NK-92 treated with Interleukin-12 subunit alpha and Interleukin-12 subunit beta, amount 100 ng/mL, for 24 hours (cell line): ENCODE results near the gene GABBR1.

Source experiments
- DNase-seq: peaks from one replicate; lab custom pipeline; 2025; lab: John Stamatoyannopoulos, UW

Gene GABBR1

DNA sequence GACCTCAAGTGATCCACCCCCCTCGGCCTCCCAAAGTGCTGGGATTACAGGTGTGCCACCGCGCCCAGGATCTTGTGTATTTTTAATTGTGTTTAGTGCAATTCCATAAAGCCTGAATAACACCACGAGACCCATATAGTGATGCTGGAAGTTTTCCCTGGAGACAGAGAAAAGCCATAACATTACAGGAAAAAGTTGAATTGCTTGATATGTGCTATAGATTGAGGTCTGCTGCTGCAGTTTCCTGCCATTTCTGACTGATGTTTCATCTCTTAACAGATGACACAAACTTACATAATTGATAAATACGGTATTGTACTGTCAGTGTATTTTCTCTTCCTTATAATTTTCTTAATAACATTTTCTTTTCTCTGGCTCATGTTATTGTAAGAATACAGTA, 66.1 kb downstream of the GABBR1 start:
- DNase-seq = no peak

DNA sequence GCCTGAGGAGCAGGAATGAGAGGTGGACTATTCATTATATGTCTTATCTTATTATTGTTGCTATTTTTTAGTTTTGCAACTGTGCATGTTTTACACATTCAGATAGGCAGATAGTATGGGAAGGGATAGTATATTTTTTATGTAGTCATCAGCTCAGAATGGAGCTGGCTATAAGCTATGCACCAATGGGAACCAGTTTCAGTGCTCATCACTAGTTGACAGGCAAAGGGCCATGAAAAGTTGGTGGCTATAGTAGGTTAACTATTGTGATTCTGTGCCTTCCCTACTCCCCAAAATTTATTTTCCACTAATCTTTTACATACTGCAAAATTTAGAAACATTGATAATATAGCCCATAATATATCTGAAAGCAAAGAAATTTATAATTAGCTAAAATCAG, 68.1 kb downstream of the GABBR1 start:
- DNase-seq = no peak

DNA sequence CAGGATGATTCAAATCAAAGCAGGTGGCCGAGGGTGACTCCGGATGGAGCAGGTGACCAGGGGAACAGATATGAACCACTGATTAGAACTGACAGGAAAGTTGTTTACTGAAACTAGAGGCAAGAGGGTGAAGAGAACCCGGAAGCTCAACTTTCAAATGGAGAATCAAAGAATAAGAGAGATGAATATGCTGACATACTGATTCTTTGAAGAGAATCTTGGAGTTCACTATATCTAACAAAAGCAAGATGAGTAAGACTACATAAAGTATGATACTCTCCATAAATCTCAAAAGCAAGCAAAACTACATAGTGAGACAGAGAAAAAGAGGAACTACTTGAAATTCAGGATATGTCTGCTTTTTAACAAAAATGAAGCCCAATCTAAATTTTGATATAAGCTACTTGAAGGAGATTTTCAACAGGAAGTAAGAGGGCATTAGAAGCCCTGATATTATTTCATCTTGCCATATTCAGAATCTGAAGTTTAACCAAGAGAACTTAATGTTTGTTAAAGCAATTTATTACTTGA, 69.5 kb downstream of the GABBR1 start:
- no peak for DNase-seq

DNA sequence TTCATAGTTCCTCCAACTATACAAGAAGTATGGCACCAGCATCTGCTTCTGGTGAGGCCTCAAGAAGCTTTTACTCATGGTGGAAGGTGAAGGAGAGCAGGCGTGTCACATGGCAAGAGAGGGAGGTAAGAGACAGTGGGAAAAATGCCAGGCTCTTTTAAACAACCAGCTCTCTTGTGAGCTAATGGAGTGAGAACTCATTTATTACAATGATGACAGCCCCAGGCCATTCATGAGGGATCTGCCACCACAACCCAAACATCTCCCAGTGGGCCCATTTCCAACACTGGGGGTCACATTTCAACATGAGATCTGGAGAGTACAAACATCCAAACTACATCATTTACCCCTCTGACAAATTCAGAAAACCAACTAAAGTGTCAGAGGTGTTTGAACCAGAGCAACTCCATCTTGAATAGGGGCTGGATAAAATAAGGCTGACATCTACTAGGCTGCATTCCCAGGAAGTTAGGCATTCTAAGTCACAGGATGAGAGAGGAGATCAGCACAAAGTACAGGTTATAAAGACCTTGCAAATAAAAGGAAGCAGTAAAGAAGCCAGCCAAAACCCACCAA, 71.3 kb downstream of the GABBR1 start:
- DNase-seq = no peak

DNA sequence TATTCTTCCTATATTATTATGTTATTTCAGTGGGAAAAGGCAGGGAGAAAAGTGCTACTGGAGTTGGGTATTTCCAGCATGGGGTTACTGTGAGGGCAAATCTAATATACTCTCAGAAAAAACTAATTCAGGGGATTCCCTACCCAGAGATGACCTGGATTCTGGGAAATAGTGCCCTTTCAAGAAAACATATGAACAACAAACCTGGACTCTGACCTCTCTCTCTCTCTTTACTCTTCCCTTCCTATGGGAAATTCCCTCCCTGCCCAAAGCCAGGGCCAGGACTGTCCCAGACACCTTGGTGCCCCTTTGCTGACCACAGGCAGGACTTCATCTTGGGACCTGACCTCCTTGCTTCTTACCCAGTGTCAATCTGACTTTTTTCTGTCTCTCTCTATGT, 71.9 kb downstream of the GABBR1 start:
- DNase-seq = no peak

DNA sequence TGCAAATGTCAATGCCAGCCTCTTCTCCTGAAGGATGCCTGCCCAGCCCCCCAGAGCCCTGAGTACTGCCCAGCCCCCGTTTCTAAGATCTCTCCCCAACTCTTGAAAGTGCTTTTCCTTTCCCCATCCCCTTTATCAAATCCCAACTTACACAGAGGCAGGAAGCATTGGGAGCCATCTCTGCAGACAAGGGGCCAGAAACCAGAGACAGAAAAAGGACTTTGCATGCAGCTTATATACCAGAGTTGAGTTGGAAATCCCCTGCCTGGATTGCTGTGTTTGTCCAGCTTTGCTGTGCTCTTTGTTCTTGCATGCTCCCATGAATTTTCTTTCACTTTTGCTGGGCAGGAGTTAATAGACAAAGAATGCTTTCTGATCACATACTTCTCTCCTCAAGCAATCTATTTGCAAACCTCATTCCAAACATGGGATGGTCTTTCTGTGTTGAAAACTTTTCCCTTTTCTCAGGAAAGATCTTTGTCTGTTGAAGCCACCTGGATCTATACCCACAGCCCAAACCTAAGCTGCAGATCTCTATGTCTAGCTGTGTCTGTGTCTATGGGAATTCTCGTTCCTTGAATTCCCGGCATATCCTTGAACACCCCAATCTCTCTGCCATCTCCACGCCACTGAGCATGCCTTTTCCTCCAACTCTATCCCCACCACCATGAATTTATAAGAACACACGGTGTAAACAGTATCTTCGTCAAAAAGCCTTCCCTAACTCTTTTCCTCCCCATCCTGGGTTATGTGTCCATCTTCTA, 73.3 kb downstream of the GABBR1 start, which contains the start of gene UBD:
UBD (minus strand) TSS at position 209 of the 764 bp plus-strand sequence; CDS start at position 178, 31 bp downstream.
- no peak for DNase-seq

DNA sequence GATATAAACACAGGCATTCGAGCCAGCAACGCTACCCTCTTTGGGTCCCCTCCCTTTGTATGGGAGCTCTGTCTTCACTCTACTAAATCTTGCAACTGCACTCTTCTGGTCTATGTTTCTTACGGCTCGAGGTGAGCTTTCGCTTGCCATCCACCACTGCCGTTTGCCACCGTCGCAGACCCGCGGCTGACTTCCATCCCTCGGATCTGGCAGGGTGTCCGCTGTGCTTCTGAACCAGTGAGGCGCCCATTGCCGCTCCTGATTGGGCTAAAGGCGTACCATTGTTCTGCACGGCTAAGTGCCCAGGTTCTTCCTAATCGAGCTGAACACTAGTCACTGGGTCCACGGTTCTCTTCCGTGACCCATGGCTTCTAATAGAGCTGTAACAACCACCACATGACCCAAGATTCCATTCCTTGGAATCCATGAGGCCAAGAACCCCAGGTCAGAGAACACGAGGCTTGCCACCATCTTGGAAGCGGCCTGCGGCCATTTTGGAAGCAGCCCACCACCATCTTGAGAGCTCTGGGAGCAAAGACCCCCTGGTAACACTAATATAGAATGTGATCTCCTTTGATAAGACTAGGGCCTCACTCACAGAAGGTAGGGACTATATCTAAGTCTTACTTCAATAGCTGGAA, 74.4 kb downstream of the GABBR1 start:
- DNase-seq = no peak

DNA sequence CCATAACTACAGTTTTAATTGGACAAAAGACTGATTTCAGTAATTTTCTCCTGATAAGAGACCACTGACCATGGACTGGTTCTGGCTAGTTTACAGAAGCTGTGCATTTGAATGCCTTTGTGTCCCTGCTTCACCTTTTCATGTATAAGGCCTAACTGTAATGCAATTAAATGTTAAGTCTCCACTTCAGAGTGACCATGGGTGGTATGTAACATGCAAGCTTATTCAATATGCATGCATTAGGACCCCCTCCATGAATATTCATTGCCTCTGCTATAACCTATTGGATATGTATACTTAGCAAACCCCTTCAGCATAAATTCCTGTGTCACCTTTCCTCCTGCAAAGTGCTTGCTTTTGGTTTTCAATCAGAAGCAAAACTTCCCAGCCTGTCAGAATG, 75.7 kb downstream of the GABBR1 start:
- DNase-seq = no peak

DNA sequence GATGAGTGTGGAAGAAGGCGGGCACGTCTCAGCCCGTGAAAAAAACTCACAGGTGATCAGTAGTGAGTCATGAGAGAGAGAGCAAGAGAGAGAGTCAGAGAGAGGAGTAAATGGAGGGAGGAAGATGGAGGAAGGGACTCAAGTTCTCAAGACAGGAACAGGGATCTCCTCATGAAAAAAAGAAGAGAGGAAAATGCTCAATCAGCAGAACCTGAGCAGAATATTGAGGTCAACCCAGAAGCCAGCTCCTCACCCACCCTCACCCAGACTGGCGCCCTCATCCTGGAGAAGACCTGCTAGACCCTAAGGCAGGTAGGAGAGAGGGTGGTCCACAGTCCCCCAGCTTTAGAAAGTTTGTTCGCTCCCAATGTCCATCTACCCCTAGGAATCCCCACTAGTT, 78.2 kb downstream of the GABBR1 start:
- no peak for DNase-seq

DNA sequence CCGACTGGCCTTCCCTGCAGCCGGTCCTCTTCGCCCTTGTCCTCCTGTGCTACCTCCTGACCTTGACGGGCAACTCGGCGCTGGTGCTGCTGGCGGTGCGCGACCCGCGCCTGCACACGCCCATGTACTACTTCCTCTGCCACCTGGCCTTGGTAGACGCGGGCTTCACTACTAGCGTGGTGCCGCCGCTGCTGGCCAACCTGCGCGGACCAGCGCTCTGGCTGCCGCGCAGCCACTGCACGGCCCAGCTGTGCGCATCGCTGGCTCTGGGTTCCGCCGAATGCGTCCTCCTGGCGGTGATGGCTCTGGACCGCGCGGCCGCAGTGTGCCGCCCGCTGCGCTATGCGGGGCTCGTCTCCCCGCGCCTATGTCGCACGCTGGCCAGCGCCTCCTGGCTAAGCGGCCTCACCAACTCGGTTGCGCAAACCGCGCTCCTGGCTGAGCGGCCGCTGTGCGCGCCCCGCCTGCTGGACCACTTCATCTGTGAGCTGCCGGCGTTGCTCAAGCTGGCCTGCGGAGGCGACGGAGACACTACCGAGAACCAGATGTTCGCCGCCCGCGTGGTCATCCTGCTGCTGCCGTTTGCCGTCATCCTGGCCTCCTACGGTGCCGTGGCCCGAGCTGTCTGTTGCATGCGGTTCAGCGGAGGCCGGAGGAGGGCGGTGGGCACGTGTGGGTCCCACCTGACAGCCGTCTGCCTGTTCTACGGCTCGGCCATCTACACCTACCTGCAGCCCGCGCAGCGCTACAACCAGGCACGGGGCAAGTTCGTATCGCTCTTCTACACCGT, 79.5 kb downstream of the GABBR1 start:
- no peak for DNase-seq

DNA sequence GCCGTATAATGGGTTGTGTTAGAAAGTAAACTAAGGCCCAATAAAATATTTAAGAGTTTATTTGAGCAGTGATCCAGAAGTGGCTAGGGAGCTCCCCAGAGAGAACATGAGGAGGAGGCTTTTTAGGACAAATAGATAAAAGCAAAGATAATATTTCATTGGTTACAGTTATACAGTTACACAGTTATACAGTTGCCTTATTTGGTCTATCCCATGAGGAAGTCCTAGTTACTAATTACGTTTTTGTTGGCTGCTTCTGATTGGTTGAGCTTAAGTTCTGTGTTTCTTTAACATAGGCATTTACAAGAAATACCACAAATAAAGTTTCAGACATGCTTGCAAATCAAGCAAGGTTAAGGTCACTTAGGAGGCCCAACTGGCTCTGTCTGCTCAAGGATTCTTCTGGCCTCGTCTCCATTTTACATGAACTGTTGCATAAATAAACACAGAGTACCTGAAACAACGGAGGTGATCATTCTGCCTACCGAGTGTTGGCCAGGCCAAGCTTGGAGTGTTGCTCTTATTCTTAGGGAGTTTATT, 80.4 kb downstream of the GABBR1 start:
- DNase-seq = no peak

DNA sequence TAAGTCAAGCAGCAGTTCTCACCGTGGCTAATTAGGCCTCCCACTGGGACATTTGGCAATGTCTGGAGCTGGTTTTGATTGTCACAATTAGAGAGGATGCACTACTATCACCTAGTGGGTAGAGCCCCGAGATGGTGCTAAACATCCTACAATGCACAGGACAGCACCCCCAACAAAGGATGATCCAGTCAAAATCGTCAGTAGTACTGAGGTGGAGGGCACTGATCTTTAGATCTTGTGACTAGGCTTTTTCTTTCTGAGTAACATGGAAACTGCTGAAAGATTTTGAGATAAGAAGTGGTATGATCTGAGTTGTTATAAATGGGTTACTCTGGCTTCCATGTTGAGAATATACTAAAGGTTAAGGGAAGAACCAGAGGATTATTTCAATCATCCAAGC, 85.4 kb downstream of the GABBR1 start:
- DNase-seq = no peak

DNA sequence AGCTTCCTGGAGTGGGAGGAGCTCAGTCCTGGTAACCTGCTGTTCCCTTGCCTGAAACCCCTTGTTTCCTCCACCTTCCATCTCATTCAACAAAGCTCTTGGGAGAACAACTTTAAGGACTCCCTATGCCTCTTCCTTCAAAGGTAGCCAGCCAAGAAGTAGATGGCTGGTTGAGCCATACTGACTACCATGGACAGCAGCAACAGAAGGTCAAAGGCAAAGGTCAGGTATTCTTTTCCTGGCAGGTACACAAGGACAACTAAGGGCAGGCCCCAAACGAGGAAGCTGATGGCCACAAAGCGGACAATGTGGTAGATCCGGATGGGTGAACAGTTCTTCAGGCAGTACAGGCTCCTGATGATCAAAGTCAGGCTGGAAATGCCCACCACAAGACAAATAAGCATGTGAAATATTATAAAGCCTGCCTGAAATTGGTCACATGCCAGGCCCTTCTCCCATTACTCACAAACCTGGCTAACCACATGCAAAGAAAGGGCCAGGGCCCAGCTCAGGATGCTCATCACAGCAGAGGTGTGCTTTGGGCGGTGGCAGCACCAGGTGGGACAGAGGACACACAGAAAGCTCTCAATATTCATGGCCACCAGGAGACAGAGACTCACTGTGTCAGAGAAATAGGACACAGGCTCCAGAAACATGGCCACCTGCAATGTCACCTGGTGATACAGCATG, 95.1 kb downstream of the GABBR1 start:
- DNase-seq = no peak

DNA sequence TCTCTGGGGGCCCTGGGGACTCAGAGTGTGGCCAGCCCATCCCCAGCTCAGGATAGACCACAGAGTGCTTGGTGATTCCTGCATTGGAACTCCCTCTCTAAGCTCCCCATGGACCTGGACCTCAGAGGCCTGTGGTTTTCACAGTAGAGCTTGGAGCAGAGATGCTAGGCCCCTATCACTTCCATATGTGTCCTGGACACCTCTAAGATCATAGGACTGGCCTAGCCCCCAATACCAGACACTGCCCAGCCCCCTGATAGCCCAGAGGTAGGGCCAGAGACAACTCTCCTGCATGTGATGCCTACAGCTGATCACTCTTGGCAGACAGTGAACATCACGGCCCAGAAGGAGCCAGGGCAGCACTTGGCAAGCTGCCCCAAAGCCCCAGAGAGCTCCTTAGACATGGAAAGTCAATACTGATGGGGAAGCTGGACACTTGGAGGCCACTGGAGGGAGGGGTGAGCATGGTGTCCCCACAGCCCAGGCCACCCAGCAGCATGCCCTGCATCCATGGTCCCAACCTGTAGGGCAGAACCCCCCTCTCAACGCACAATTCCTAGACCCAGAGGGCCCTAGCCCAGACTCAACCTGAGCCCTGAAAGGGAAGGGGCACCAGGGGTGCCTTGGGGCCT, 100.5 kb downstream of the GABBR1 start:
- no peak for DNase-seq

DNA sequence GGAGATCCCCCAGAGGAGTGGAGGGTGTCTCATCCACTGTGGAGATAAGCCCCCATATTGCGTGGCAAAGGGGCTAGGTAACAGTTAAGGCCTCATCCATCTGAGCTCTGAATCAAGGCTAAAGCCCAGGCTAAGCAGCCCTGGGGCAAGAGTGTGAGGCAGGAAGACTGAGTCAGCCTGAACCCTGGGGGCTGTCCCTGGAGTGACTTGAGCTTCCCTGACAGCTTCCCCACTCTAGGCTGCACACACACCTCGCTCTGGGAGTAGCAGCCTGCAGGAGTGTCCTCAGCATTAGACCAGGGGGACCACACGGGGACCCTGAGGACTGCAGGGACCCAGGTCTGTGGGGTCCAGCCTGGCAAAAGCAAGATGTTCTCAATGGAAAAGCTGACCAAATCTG, 101.3 kb downstream of the GABBR1 start:
- no peak for DNase-seq

DNA sequence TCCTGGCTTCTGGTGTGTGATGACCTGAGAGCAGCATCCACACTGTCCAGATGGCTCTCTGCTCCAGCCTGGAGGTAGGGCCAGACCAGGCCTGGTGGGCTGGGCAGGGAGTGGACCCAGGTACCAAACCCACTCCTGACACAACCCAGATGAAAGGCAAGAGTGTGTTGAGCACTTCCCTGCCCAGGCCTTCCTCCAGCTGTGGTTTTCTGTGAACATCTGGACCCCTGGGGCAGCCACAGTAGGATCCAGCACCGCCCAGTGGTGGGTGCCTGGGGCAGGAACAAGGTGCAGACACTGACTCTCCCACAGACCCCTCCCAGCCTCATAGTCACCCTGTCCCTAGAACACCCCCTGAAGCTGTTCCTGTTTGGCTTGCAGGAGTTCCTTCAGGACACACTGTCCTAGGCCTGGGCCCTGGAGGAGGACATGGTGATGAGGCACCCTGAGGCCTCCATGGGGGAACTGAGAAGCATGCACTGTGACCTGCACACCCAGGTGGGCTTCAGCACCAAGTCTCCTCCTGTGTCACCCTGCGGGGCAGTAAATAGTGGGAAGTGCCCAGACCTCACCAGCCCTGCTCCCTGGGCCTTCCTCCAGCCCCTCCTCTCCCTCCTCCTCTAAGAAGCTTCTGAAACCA, 102.2 kb downstream of the GABBR1 start:
- no peak for DNase-seq

DNA sequence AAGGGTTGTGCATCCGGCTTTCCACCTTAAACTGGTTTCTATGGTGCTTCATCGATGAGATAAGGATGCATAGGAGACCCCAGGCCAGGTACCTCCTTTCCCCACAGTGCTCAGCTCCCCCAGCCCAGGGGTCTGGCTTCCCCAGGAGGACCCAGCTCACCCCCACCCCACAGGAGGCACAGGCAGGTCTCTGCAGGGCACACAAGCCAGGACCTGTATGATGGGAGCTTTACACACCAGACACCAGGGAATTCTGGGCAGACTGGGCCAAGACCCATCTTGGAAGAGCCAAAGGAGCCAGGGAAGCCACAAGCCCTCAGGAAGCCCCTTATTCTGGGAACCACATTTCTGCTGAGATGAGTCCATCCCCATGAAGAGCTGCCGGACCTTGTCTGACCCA, 103.0 kb downstream of the GABBR1 start:
- no peak for DNase-seq

DNA sequence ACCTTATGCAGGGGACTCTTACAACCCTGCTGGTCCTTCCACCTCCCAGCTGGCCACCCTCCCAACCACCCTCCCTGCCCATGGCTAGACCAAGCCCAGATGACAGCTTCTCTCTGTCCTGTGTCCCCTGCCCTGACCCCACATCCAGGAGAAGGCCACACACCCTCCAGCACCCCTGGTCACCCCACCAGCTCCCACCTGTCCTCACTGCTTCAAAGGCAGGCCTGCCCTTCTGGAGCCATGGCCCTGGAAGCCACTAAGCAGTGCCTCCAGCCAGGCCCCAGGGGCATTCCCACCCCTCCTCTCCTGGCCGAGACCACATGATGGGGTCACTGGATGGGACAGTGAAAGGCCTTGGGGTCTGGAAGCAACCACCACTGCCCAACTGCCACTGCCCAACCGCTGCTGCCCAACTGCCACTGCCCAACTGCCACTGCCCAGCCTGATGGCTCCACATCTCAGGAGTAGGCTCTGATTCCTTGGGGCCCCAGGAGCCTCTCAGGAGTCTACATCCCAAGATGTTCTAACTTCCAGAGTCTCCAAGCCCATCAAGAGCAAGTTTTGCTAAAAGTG, 103.9 kb downstream of the GABBR1 start:
- no peak for DNase-seq

DNA sequence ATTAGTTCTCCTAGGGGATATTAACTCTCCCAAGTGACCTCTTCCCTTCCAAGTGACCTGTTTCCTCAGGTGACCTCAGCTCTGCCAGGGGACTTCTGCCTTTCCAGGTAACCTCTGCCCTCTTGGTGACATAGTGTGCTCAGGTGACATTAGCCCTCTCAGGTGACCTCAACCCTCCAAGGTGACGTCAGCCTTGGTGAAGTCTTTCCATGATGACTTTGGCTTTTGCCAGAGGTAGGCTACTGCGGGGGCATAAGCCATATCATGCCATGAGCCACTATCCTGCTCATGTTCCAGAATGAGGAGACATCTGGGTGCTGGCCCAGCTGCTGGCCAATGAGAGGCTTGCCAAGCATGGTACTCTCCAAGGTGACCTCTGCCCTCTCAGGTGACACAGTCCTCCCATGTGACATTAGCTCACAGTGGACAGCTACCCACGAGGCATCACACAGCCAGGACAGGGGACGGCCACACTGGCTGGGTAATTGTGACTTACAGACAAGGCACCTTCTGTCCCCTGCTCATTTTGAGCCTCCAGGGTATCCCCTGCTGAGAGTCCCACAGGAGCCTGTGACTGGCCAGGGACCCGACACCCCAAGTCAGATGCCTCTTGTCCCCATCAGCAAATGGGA, 104.6 kb downstream of the GABBR1 start:
- no peak for DNase-seq

DNA sequence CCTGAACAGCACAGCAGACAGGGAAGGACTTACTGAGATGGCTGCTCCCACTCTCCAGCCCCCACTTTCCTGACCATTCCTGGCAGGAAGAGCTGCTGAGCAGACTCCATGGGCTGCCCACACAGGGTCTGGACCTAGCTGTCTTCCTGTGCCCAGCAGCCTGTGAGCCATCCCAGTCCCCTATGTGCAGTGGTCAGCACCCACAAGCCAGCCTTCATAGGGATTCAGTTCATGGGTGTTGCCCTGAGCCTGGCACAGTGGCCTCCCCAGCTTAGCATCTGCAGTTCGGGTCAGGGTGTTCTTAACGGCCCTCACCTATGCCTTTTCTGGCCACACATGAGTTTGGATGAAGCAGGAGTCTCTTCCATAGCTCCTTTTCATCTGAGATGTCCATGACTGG, 105.4 kb downstream of the GABBR1 start:
- DNase-seq = no peak
